HFF-Myc (cell line): ENCODE measurements around the gene CR1L.

Source experiments
- DNase-seq: peaks from one replicate; pipeline ENCODE4 v3.0.0-alpha.2; 2011; ENCODE audit warnings: low read depth; ENCODE audit errors: extremely low read depth
- H3K4me3 ChIP-seq: replicated peaks from 2 replicates; pipeline ENCODE4 v1.5.1; 2011; ENCODE audit warnings: low read depth, mild to moderate bottlenecking, control low read depth, low read length
- CTCF ChIP-seq: IDR thresholded peaks from 2 replicates; pipeline ENCODE4 v1.5.1; 2012; ENCODE audit warnings: mild to moderate bottlenecking, low read depth, low read length, control low read depth; ENCODE audit errors: missing control alignments

The CR1L gene

GRCh38 chr1:207648334-207649209 lies 3.6 kb downstream of the CR1L start:
- H3K4me3 ChIP-seq, result no peak overlapping the region
- no peak for DNase-seq
- TF ChIP-seq CTCF, result no peak

GRCh38 chr1:207649210-207649753 lies 4.3 kb downstream of the CR1L start:
- no peak for TF ChIP-seq CTCF
- no peak for DNase-seq
- no peak overlapping the region for H3K4me3 ChIP-seq

- no peak for TF ChIP-seq CTCF
- no peak overlapping the region for H3K4me3 ChIP-seq
Observed at GRCh38 chr1:207649865-207650580, 5.1 kb downstream of the CR1L start.

GRCh38 chr1:207651583-207651982 lies 6.7 kb downstream of the CR1L start:
- no peak overlapping the region for H3K4me3 ChIP-seq
- no peak for DNase-seq
- TF ChIP-seq CTCF, result no peak

More at GRCh38 chr1:207649865-207650580, 5.1 kb downstream of the CR1L start:
- no peak for DNase-seq

- H3K4me3 ChIP-seq, result no peak overlapping the region
- DNase-seq, result no peak
- no peak for TF ChIP-seq CTCF
Observed at GRCh38 chr1:207654320-207654719, 9.4 kb downstream of the CR1L start.

- no peak for DNase-seq
- TF ChIP-seq CTCF, result no peak
- no peak overlapping the region for H3K4me3 ChIP-seq
Observed at GRCh38 chr1:207658408-207658807, 13.5 kb downstream of the CR1L start.
